ENCODE data around the gene ACTL6B. TPM values are rescaled to one million over a fixed set of nuclear protein-coding genes. Genes with fewer than 3 reads are reported as not detected.

Gene ACTL6B
- total and polyA plus RNA-seq, 2 donors (not counting 3 experiments of a cell fraction or from before 2014, with no cell fraction given) = not detected

DNA sequence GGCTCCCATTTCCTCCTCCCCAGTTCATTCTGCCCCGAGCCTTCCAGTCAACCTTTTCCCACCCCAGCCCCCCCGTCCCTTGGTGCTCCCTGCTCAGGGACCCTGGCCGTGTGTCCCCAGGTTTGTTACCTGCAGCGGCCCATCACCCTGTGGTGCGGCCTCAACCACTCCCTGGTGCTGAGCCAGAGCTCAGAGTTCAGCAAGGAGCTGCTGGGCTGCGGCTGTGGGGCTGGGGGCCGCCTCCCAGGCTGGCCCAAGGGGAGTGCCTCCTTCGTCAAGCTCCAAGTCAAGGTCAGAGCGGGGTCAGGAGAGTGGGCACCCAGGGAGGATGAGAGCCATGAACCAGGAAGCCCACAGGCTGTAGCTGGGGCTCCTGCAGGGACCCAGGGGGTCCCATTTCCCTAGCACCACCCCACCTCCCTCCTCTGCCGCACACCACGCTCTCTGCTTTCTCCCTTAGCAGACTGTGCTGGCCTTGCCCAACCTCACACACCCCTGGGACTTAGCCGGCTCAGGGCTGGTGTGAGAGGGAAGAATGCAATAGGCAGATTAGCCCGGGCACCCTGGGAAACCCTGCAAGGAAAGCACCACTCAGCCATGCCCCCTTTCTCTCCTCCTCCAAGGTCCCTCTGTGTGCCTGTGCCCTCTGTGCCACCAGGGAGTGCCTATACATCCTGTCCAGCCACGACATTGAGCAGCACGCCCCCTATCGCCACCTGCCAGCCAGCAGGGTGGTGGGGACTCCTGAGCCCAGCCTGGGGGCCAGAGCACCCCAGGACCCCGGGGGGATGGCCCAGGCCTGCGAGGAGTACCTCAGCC is 56.1 kb downstream of the ACTL6B start:
- ChIA-PET POLR2A (no interaction called here), CTCF (interaction anchor here (0.7 kb wide), 1 partner anchor 11 kb away, joined by 3 read pairs; no protein-coding TSS in a partner anchor)

More for the DNA sequence above, 56.1 kb downstream of the ACTL6B start:
- no peaks in the 10 kb centered on the region for H4K20me1 ChIP-seq (replicated peaks; ENCODE audit: control insufficient read depth, extremely low read depth, insufficient read depth, low read length)
- H3K27me3 ChIP-seq (ENCODE audit: control insufficient read depth in 2 of 2, insufficient read depth in 2 of 2, low read length in 2 of 2) = peaks cover 0 to 2% of the 10 kb centered on the region in 2 experiments
- no peaks in the 10 kb centered on the region for H3K36me3 ChIP-seq (ENCODE audit: control insufficient read depth in 2 of 2, extremely low read depth in 1 of 2, insufficient read depth in 2 of 2, low read length in 2 of 2)
- dilution Hi-C loops (cut with MboI; ENCODE audit: extremely low pct_ligation_motif_present, low sequenced_read_pairs) (no loop called here), intact Hi-C loops (cut with micrococcal nuclease) (no loop called here)
- no peaks in the 10 kb centered on the region for H3K9me3 ChIP-seq (replicated peaks; ENCODE audit: control insufficient read depth, insufficient read depth, low read length)
- H3K4me2 ChIP-seq (ENCODE audit: insufficient read depth, low read length) = no peak overlapping the region
- H3K9ac ChIP-seq (replicated peaks; ENCODE audit: extremely low read depth, insufficient read depth, low read length) = no peak overlapping the region
- no peak for DNase-seq (ENCODE audit: low read depth, low spot score)
- H3K4me3 ChIP-seq (replicated peaks in 1 of 3; ENCODE audit: insufficient read depth in 1 of 3, low read depth in 1 of 3, low read length in 3 of 3) = no peak overlapping the region
- no peak overlapping the region for H3K27ac ChIP-seq (ENCODE audit: insufficient read depth, low read depth, low read length)
- no peak overlapping the region for H2AFZ ChIP-seq (ENCODE audit: low read depth, low read length)
- H3K79me2 ChIP-seq (ENCODE audit: control insufficient read depth, insufficient read depth, low read length) = no peaks in the 10 kb centered on the region
- FAIRE-seq = no peak
- no peak for TF ChIP-seq GATA2 (IDR thresholded peaks at IDR 0.05; ENCODE audit: insufficient read depth, insufficient read length, low read depth, low read length)
- no peak for TF ChIP-seq EZH2 (IDR thresholded peaks at IDR 0.05; ENCODE audit: borderline replicate concordance, low read depth, low read length, severe bottlenecking)
- no peak for TF ChIP-seq POLR2A (IDR thresholded peaks at IDR 0.05; ENCODE audit: low read depth, low read length)
- no peak for TF ChIP-seq FOS (IDR thresholded peaks at IDR 0.05; ENCODE audit: borderline replicate concordance, insufficient read depth, low read length)
- TF ChIP-seq JUN (IDR thresholded peaks at IDR 0.05; ENCODE audit: borderline replicate concordance, insufficient read depth, insufficient read length, low read depth) = no peak
- TF ChIP-seq POLR2AphosphoS5 (IDR thresholded peaks at IDR 0.05; ENCODE audit: insufficient read depth, low read depth, low read length) = no peak
- TF ChIP-seq MYC (IDR thresholded peaks at IDR 0.05; ENCODE audit: low read depth, low read length) = no peak
- TF ChIP-seq, protein P1, sequence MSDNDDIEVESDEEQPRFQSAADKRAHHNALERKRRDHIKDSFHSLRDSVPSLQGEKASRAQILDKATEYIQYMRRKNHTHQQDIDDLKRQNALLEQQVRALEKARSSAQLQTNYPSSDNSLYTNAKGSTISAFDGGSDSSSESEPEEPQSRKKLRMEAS (IDR thresholded peaks at IDR 0.05; ENCODE audit: insufficient read depth, insufficient read length) = no peak
- TF ChIP-seq, protein P2, sequence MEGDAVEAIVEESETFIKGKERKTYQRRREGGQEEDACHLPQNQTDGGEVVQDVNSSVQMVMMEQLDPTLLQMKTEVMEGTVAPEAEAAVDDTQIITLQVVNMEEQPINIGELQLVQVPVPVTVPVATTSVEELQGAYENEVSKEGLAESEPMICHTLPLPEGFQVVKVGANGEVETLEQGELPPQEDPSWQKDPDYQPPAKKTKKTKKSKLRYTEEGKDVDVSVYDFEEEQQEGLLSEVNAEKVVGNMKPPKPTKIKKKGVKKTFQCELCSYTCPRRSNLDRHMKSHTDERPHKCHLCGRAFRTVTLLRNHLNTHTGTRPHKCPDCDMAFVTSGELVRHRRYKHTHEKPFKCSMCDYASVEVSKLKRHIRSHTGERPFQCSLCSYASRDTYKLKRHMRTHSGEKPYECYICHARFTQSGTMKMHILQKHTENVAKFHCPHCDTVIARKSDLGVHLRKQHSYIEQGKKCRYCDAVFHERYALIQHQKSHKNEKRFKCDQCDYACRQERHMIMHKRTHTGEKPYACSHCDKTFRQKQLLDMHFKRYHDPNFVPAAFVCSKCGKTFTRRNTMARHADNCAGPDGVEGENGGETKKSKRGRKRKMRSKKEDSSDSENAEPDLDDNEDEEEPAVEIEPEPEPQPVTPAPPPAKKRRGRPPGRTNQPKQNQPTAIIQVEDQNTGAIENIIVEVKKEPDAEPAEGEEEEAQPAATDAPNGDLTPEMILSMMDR (IDR thresholded peaks at IDR 0.05; ENCODE audit: extremely low read depth in 1 of 2, insufficient read depth in 1 of 2, low read depth in 1 of 2, low read length in 2 of 2) = no peak
- no peaks in the 10 kb centered on the region for H3K9me1 ChIP-seq (replicated peaks; ENCODE audit: control insufficient read depth, extremely low read depth, insufficient read depth, low read length)
- peaks cover 14% of the 10 kb centered on the region for H3K4me1 ChIP-seq (ENCODE audit: control insufficient read depth, extremely low read depth, insufficient read depth, low read length)
- no TSS peak for BruUV-seq (replicated peaks)
